Activated CD8-positive, alpha-beta memory T cell treated with anti-CD3 and anti-CD28 coated beads for 48 hours (primary cell): ENCODE measurements around the gene PAPSS1.
A peak's percentile ranks its signal among the peaks of the same experiment; 100 is the strongest.
"Not testable (repeated sequence)": the region's sequence is repeated elsewhere in the genome, so short reads cannot be mapped to it uniquely, and the experiment has no call there.

Source experiments
- DNase-seq, 3 experiments: peaks; one replicate each; pipeline ENCODE4 v3.0.0-alpha.2; 2020; ENCODE audit warnings: low read depth in 2 of 3, low spot score in 2 of 3

The PAPSS1 gene

GRCh38 chr4:107726131-107726925, 6.3 kb upstream of the PAPSS1 start:
- not testable (repeated sequence) for DNase-seq

GRCh38 chr4:107725281-107725859, 5.3 kb upstream of the PAPSS1 start:
- no peak for DNase-seq

GRCh38 chr4:107723331-107723730, 3.3 kb upstream of the PAPSS1 start:
- DNase-seq: not testable (repeated sequence)

GRCh38 chr4:107721436-107722100, 1.5 kb upstream of the PAPSS1 start:
- DNase-seq: peak in 2 of 3 experiments; percentile 14 to 17

GRCh38 chr4:107719207-107719921, 670 bp downstream of the PAPSS1 start:
- peak in 1 of 3 experiments; percentile 4 for DNase-seq

GRCh38 chr4:107718351-107718965, 1.6 kb downstream of the PAPSS1 start:
- DNase-seq: no peak

GRCh38 chr4:107714256-107714655, 5.8 kb downstream of the PAPSS1 start:
- DNase-seq: no peak

GRCh38 chr4:107712236-107712635, 7.8 kb downstream of the PAPSS1 start:
- DNase-seq: no peak

- DNase-seq: no peak
These were observed 8.2 kb downstream of the PAPSS1 start for GRCh38 chr4:107711831-107712230.

GRCh38 chr4:107710493-107711459, 9.3 kb downstream of the PAPSS1 start:
- DNase-seq: no peak

- no peak for DNase-seq
These were observed 10.1 kb downstream of the PAPSS1 start for GRCh38 chr4:107709916-107710315.

- DNase-seq: no peak
These were observed 11.8 kb downstream of the PAPSS1 start for GRCh38 chr4:107708225-107708624.

- no peak for DNase-seq
These were observed 14.1 kb downstream of the PAPSS1 start for GRCh38 chr4:107705742-107706556.

- DNase-seq: no peak
These were observed 18.5 kb downstream of the PAPSS1 start for GRCh38 chr4:107701565-107701964.

GRCh38 chr4:107699466-107700206, 20.4 kb downstream of the PAPSS1 start:
- no peak for DNase-seq

GRCh38 chr4:107696187-107696586, 23.8 kb downstream of the PAPSS1 start:
- DNase-seq: not testable (repeated sequence)

GRCh38 chr4:107693132-107693531, 26.9 kb downstream of the PAPSS1 start:
- no peak for DNase-seq

GRCh38 chr4:107692202-107692601, 27.8 kb downstream of the PAPSS1 start:
- no peak for DNase-seq
